SK-N-SH (cell line): ENCODE data around the gene ELP4. TPM values are rescaled to one million over a fixed set of nuclear protein-coding genes. Genes with fewer than 3 reads are reported as not detected.

Experiments used
- CTCF ChIA-PET: fragments of 300-600, 350-600 bp; formaldehyde crosslinking; extraction: SDS; loops from one replicate; lab custom pipeline; 2021; lab: Yijun Ruan, JAX
- POLR2A ChIA-PET: fragments of 350-600 bp; sonication (Branson Sonifier 250); formaldehyde crosslinking; extraction: SDS; loops from one replicate; lab custom pipeline; 2020; ENCODE audit warnings: antibody characterized with exemption, inconsistent platforms; lab: Yijun Ruan, JAX
- DNase-seq: peaks from one replicate; pipeline ENCODE4 v3.0.0; 2012
- H2AFZ ChIP-seq: fragments of 200-600 bp; sonication (generic); 2 replicates; pipeline ENCODE4 v1.8.1; 2016; ENCODE audit warnings: antibody characterized with exemption, mild to moderate bottlenecking, low read depth
- H3F3A ChIP-seq: fragments of 200-600 bp; sonication (generic); replicated peaks from 2 replicates; pipeline ENCODE3; 2016; ENCODE audit warnings: antibody characterized with exemption, mild to moderate bottlenecking; ENCODE audit not compliant: insufficient read depth
- H3K27ac ChIP-seq, 2 experiments: fragments of 200-500 bp in 1 of 2; fragments of 200-600 bp in 1 of 2; sonication (Bioruptor generic) in 1 of 2; sonication (generic), shearing (Covaris generic) in 1 of 2; 2 replicates each; pipeline versions ENCODE4 v1.5.1 to v1.6.1; 2014 to 2016; ENCODE audit warnings: low read depth in 2 of 2, inconsistent platforms in 1 of 2, low read length in 1 of 2, mild to moderate bottlenecking in 1 of 2, mixed read lengths in 1 of 2
- H3K27me3 ChIP-seq: fragments of 200-600 bp; sonication (generic), shearing (Covaris generic); 2 replicates; pipeline ENCODE4 v1.6.1; 2016; ENCODE audit warnings: mixed run types; ENCODE audit not compliant: insufficient read depth
- H3K36me3 ChIP-seq, 2 experiments: fragments of 200-500 bp in 1 of 2; fragments of 200-600 bp in 1 of 2; sonication (Bioruptor generic) in 1 of 2; sonication (generic) in 1 of 2; replicated peaks in 1 of 2; 2 replicates each; pipeline versions ENCODE3 to v1.5.1; 2014 to 2016; ENCODE audit warnings: low read length in 1 of 2, mild to moderate bottlenecking in 1 of 2; ENCODE audit not compliant: insufficient read depth in 2 of 2, control insufficient read depth in 1 of 2
- H3K4me1 ChIP-seq, 2 experiments: fragments of 200-500 bp in 1 of 2; fragments of 200-600 bp in 1 of 2; sonication (Bioruptor generic) in 1 of 2; sonication (generic), shearing (Covaris generic) in 1 of 2; 2 replicates each; pipeline versions ENCODE4 v1.5.1 to v1.6.1; 2014 to 2016; ENCODE audit warnings: low read depth in 1 of 2, low read length in 1 of 2, mixed run types in 1 of 2; ENCODE audit not compliant: insufficient read depth in 2 of 2, control insufficient read depth in 1 of 2
- H3K4me2 ChIP-seq: fragments of 200-600 bp; sonication (generic), shearing (Covaris generic); 2 replicates; pipeline ENCODE4 v1.6.1; 2017; ENCODE audit warnings: mixed run types
- H3K4me3 ChIP-seq, 2 experiments: fragments of 200-500 bp in 1 of 2; fragments of 200-600 bp in 1 of 2; sonication (Bioruptor generic) in 1 of 2; sonication (generic), shearing (Covaris generic) in 1 of 2; 2 replicates each; pipeline versions ENCODE4 v1.5.1 to v1.8.1; 2014 to 2016; ENCODE audit warnings: low read depth in 2 of 2, inconsistent platforms in 1 of 2, low read length in 1 of 2, mild to moderate bottlenecking in 1 of 2, mixed read lengths in 1 of 2, moderate library complexity in 1 of 2
- H3K79me2 ChIP-seq: fragments of 200-600 bp; sonication (generic); 2 replicates; pipeline ENCODE4 v1.8.1; 2017; ENCODE audit warnings: mild to moderate bottlenecking; ENCODE audit not compliant: insufficient read depth
- H3K9ac ChIP-seq: fragments of 200-600 bp; sonication (generic); 2 replicates; pipeline ENCODE4 v1.6.1; 2017; ENCODE audit warnings: mixed run types
- H3K9me2 ChIP-seq: fragments of 200-600 bp; sonication (generic); 2 replicates; pipeline ENCODE4 v1.6.1; 2017; ENCODE audit warnings: mixed run types
- H3K9me3 ChIP-seq: fragments of 200-600 bp; sonication (generic); 2 replicates; pipeline ENCODE4 v1.6.1; 2017; ENCODE audit warnings: mixed run types, mild to moderate bottlenecking, moderate library complexity
- H4K20me1 ChIP-seq: fragments of 200-600 bp; sonication (generic); 2 replicates; pipeline ENCODE4 v1.6.1; 2017; ENCODE audit warnings: mild to moderate bottlenecking, mixed run types; ENCODE audit not compliant: insufficient read depth
- EP300 ChIP-seq, 2 experiments: IDR thresholded peaks; 2 replicates each; pipeline versions ENCODE4 v1.4.0 to v1.6.1; 2012; ENCODE audit warnings: borderline replicate concordance in 1 of 2, low read depth in 1 of 2, low read length in 1 of 2
- FOSL2 ChIP-seq: IDR thresholded peaks from 2 replicates; pipeline ENCODE4 v1.4.0; 2012; ENCODE audit warnings: low read depth, mild to moderate bottlenecking, moderate library complexity, borderline replicate concordance
- GABPA ChIP-seq: IDR thresholded peaks from 2 replicates; pipeline ENCODE4 v1.4.0; 2012; ENCODE audit warnings: low read depth, mild to moderate bottlenecking
- IRF3 ChIP-seq: fragments of 150-350 bp; IDR thresholded peaks from 2 replicates; pipeline ENCODE4 v1.6.1; 2016; ENCODE audit warnings: mild to moderate bottlenecking, low read depth, low read length
- MEF2A ChIP-seq: IDR thresholded peaks from 2 replicates; pipeline ENCODE4 v1.4.0; 2012; ENCODE audit warnings: low read depth, borderline replicate concordance
- MXI1 ChIP-seq: IDR thresholded peaks from 2 replicates; pipeline ENCODE4 v1.6.1; 2012; ENCODE audit warnings: mild to moderate bottlenecking, low read depth, low read length, improper control_type of control experiment
- NFIC ChIP-seq: IDR thresholded peaks from 2 replicates; pipeline ENCODE4 v1.4.0; 2012; ENCODE audit warnings: borderline replicate concordance
- PBX3 ChIP-seq: IDR thresholded peaks from 2 replicates; pipeline ENCODE4; 2012
- POLR2AphosphoS5 ChIP-seq: IDR thresholded peaks from 2 replicates; pipeline ENCODE4 v1.6.1; 2012; ENCODE audit warnings: low read depth, low read length
- RAD21 ChIP-seq: IDR thresholded peaks from 2 replicates; pipeline ENCODE4 v1.6.1; 2012; ENCODE audit warnings: mild to moderate bottlenecking, low read length
- REST ChIP-seq: IDR thresholded peaks from 2 replicates; pipeline ENCODE4 v1.6.1; 2012; ENCODE audit warnings: mild to moderate bottlenecking, low read depth, low read length, moderate library complexity
- RFX5 ChIP-seq: IDR thresholded peaks from 2 replicates; pipeline ENCODE4 v1.6.1; 2012; ENCODE audit warnings: mild to moderate bottlenecking, improper control_type of control experiment, low read length
- TCF12 ChIP-seq: IDR thresholded peaks from 2 replicates; pipeline ENCODE4 v1.4.0; 2012
- TEAD4 ChIP-seq: IDR thresholded peaks from 2 replicates; pipeline ENCODE4 v1.4.0; 2012; ENCODE audit warnings: mild to moderate bottlenecking, borderline replicate concordance; ENCODE audit not compliant: insufficient read depth
- ZBTB33 ChIP-seq: IDR thresholded peaks from 2 replicates; pipeline ENCODE4 v1.4.0; 2012; ENCODE audit warnings: low read depth, borderline replicate concordance
- WGBS: methylation state at CpG from one replicate; pipeline ENCODE4 v1.1.6; 2017; ENCODE audit warnings: low lambda C conversion rate; 5-methylcytosine and 5-hydroxymethylcytosine counted together
- polyA plus RNA-seq, 3 experiments: library from polyadenylated mRNA; depleted of rRNA; stranded (reverse); fragments of >200 nt; gene quantifications; 2 replicates each; pipeline ENCODE4 v1.2.3, GENCODE V29; 2012

The ELP4 gene
- polyA plus RNA-seq, 1 of the 3 experiments (the other 2 are of a cell fraction), result 7.0 TPM

GRCh38 chr11:31487848-31488247 lies 21.7 kb upstream of the ELP4 start (continued):
- TF ChIP-seq IRF3, result no peak
- TF ChIP-seq RAD21, result peak; percentile 61

GRCh38 chr11:31492320-31492913 lies 17.1 kb upstream of the ELP4 start:
- H3K27me3 ChIP-seq, result no peaks in the 10 kb centered on the region
- H3K27ac ChIP-seq, result no peak overlapping the region
- no peak for DNase-seq
- WGBS, result 77% methylated on average over 2 of the region's 2 CpGs
- peaks cover 14% of the 10 kb centered on the region; the same call in 1 of the 2 replicates for H3K79me2 ChIP-seq
- H3K36me3 ChIP-seq, result peaks cover 0 to 6% of the 10 kb centered on the region in 2 experiments
- H3K9me2 ChIP-seq, result no peaks in the 10 kb centered on the region
- H3K9ac ChIP-seq, result no peak overlapping the region
- TF ChIP-seq TCF12 (no peak), NFIC (no peak), ZBTB33 (no peak), RFX5 (no peak), POLR2AphosphoS5 (no peak), MEF2A (no peak), REST (no peak), MXI1 (no peak), GABPA (no peak), PBX3 (no peak), TEAD4 (no peak), EP300 (IDR thresholded peaks at IDR 0.05; ENCODE audit: borderline replicate concordance in 1 of 2, low read depth in 1 of 2, low read length in 1 of 2) (no peak), FOSL2 (no peak)
- ChIA-PET CTCF (no interaction called here), POLR2A (no interaction called here)
- H3K4me2 ChIP-seq, result no peak overlapping the region
- H3F3A ChIP-seq, result no peaks in the 10 kb centered on the region
- no peak overlapping the region for H2AFZ ChIP-seq
- no peaks in the 10 kb centered on the region for H4K20me1 ChIP-seq
- no peak overlapping the region for H3K4me3 ChIP-seq
- no peaks in the 10 kb centered on the region for H3K4me1 ChIP-seq
- no peaks in the 10 kb centered on the region for H3K9me3 ChIP-seq
